HG03520 (cell line): Measurements from ENCODE around the gene SBSN.

Experiments used
- ATAC-seq: cut with Tn5 transposase; IDR thresholded peaks from one replicate; pipeline ENCODE4 v1.9.1; 2021; ENCODE audit warnings: mild to moderate bottlenecking, moderate library complexity; ENCODE audit not compliant: unreplicated experiment

Gene SBSN

DNA sequence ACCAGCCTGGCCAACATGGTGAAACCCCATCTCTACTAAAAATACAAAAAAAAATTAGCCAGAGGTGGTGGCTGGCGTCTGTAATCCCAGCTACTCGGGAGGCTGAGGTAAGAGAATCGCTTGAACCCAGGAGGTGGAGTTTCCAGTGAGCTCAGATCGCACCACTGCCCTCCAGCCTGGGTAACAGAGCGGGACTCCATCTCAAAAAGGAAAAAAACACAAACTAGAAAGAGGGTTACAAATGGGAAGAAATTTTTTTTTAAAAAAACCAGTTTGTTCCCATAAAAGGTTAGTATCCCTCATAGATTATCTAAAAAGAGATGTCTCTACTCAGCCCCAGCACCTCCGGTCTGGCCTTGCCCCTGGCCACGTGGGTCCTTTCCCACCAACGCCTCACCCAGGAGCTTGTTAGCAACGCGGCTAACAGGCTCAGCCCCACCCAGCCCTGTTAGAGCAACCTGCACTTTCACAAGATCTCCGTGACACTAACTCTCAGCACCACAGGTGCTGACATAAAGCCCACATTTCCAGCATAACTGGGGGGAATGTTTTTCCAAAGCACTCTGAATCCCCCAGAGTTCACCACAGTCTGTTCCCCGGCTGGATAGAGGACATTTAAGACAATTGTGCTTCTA, 19.0 kb downstream of the SBSN start:
- ATAC-seq, result no peak

DNA sequence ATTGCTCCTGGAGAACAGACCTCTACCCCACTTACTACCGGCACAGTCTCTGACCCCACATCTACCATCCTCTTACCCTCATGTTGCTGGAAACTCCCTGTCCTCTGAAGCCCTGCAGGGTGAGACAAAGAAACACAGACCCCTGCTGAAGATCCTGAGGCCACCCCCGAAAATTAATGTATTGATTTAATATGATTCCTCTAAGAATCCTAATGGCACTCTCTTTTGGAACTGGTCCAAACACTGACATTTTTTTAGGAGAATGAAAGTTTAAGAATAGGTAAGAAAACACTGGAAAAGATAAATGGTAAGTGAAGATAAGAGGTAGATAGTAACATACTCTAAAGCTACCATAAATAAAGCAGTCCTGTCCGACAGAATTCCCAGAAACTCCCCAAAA, 20.0 kb downstream of the SBSN start:
- ATAC-seq, result no peak

DNA sequence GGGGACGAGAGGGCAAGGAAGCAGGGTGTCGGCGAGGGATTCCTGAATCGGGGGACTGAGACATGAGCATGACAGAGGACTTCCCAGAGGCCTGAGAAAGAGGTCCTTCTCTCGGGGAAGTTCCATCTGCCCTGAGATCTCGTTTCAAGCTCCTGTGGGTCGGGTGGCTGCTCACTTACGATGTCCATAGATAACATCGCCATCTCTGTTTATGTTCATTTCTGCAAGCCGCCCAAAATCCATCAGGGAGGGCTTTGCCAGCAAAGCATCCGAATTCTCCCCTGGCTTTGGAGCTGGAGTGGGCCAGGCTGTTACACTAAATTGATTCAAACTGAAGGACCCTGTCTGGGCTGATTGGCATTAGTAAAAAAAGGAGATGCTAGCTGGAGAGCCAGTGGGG, 20.6 kb downstream of the SBSN start:
- ATAC-seq, result no peak

DNA sequence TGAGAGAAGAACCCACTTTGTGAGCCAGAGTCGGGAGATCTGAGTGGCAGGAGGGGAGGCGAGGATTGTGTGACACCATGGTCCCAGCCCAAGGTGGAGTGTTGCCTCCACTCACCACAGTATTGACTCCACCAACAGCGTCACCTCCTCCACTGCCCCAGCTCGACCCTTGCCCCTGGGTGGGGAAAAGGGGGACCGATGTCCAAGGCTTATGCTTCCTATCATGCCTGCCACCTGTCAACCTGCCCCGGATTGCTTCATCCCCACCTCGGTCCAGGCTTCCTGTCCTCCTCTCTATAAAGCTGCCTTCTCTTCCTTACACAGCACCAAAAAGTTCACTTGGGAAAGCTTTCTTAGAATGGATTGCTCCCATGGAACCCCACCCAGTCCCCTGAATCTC, 22.1 kb downstream of the SBSN start:
- ATAC-seq, result no peak

DNA sequence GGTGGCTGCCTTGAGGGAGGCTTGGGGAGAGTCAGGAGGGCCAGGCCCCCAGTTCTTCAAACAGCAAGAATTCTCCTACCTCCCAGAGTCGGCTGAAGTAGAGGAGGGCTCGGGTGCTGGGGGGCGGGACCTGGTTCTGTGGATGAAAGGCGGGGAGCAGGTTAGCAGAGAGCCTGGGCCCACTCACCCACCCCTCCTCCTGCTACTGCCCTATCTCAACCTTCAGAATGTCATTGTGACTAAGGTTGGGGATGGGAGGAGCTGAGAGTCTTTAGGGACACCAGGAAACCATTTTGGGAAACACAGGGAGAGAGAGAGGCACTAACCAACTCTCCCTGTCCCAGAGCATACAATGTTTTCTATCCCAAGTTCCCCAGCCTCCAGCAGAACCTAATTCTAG, 25.4 kb downstream of the SBSN start:
- ATAC-seq, result no peak

DNA sequence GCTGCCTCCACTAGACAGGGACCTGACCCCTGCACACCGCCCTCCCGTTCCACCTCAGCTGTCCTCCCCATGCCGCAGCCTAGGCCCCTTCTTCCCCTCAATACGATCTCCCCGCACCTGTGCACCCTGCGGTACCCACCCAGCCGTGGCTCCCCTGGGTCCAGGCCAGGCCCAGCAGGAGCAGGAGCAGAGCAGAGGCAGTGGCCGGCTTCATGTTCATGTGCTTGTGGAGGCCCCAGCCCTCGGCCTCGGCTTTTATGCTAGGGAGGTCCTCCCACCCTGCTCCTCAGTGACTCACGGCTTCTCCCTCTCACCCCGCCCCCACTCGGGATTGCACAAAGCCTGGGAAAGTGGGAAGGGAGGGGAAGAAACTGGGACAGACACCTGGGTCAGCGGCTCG, 26.4 kb downstream of the SBSN start:
- ATAC-seq, result no peak

DNA sequence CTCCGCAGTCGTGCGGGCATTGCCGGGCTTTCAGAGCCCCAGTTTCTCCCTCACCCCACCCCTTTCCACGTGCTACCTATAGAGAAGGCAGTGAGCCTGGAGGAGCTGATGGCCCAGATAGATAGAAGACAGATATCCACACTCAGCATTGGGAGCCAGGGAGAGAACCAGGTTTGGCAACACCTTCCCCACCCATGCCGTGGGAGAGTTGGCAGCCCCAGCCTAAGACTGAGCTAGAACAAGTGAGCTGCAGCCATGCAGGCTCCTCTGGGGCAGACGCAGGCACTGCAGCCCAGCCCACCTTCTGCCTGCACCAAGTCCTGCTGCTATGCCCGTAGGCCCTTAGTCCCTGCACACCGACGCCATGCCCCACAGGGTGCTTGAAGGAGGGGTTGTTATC, 27.5 kb downstream of the SBSN start:
- ATAC-seq, result no peak

DNA sequence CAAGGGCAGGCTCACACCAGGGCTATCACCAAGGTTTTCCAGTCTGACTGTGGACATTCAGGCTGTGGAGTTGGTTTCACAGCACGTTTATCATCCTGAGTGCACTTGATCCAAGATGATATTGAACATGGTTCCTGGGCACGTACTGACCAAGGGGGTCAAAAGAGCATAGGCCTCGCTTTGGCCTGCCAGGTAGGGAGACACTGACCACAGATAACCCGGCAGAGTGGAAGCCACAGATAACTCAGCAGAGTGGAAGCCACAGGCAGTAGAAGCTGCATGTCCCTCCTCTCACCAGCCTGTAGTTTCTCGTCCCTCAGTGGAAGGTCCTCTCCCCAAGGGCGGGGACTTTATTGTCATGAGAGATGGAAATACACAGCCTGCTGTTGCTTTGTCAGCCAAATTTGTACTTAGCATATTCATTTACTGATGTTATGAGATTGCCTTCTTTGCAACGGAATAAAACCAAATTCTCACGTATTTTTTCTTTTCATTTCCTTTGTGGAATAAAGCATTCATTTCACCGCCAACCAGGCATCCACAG, 29.1 kb downstream of the SBSN start:
- no peak for ATAC-seq

DNA sequence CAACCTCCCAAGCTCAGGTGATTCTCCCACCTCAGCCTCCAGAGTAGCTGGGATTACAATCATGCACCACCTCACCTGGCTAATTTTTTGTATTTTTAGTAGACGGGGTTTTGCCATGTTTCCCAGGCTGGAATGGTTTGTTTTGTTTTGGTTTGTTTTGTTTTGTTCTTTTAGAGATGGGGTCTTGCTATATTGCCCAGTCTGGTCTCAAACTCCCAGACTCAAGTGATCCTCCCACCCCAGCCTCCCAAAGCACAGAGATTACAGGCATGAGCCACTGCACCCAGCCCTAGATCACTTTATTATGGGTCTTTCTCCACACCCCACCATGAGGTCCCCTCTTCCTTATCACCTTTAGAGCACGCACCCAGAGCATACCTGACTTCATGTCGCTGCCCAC, 29.9 kb downstream of the SBSN start:
- ATAC-seq, result no peak

DNA sequence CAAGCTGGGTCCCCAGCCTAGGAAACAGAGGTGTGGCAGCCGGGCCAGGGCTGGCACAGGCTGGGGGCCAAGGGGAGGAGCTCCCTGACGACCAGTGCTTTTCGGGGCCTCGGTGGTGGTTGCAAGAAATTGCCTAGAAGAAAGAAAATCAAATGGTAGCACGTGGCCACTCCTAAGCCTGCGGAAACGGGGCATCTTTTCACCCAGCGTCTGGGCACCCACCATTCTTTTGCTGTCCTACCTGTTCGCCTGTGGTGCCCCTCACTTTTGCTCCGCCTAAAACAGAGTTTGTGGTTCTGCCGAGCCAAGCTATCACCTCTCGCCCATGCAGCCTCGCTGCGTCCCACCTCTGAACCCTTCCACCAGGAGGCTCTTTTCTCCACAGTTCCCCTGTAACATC, 30.7 kb downstream of the SBSN start:
- no peak for ATAC-seq

DNA sequence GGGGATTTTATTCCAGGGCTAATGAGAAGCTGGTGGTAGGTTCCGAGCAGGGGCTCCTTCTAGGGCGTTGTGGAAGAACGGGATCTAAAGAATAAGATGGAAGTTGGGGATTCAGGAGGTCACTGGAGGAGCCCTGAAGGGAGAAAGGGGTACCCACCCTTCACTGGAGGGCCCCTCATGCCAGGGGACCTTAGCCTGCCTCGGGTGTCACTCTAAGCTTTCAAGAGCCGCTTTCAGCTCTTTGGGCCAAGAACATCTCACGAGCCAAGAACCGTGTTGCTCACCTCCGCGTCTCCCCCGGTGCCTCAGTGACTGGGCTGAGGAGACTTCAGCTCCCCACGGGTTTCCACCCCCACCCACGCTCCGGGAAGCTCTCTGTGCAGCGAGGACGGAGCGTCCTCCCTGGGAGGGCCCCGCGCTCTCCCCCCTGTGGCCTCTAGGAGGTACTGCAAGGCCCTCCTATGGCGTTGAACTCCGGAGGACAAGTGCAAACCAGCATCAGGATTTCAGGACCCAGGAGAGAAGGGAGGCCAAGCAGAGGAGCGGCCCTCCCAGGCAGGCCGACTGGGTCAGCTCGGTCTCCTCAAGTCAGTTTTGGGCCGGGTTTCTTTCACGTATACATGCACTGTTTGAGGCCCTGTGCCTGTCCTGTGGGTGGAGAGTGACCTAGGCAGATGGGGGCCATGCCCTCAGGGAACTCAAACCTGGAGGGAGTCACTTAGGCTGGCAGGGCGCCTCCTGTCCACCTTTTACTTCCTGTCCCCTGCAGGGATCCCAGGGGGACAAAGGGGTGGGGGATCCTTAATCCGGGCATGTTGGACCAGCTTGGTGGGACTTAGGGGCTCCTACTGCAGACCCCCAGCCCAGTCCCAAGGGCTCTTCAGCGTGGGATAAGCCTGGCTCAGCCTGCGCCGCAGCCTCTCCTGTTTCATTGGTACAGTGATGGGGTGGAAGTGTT, 32.7 kb downstream of the SBSN start:
- ATAC-seq, result no peak

DNA sequence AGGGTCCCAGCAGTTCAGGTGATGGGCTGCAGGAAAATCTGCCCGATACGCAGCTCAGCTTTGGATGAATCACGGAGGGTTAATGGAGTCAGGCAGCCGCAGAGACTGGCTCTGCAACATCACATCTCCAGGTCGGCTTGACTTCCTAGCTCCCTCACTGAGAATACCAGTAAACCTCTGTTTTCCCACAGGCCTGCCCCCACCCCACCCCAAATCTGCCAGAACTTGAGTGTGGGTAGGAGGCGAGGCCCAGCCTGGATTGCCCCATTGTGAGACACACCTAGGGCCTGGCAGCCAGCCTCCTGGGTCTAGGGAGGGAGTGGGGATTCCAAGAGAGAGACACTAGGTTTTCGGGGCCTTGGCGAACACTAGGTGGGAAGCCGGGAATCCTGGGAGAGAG, 34.1 kb downstream of the SBSN start:
- no peak for ATAC-seq

DNA sequence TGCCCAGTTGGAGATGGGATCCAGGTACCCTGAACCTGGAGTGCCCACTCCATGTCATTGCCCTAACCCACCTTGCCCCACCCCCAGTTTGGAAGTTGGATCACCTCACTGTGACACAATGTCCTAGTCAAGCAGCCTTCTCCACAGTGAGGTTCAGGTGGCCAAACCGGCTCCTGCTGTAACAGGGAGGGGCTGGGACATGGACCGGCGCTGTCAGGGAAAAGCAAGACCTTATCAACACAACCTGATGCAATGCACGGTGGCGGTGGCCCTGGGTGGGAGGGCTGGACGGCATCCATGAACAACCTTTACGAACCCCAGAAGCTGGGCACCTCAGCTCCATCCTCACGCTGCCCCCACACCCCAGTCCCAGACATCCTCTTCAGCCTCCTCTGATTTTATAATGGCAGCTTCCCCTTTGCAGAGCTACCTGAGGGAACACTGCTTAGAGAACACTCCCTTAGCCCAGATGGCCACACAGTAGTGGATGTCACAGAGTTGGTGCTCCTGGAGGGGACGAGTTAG, 36.2 kb downstream of the SBSN start:
- ATAC-seq, result no peak

DNA sequence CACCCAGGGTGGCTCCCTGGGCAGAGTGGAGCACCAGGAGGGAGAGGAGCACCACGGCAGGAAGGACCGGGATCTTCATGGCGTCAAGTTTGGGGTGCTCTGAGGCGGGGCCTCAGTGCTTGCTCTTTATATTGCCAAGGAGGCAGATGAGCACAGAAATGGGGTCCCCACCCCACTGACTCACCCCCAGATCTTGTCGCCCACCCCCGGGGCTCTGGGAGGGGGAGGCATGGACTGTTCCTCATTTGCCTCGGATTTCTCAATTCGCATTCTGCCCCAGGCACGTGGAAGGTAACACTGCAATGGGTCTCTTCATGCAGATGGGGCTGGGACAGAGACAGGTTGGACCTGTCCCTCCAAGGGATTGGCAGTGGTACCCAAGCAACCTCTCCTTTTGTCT, 37.7 kb downstream of the SBSN start, which contains the start of gene KRTDAP:
Gene KRTDAP (minus strand): TSS at position 101 of the 400 bp plus-strand sequence. CDS start 22 bp downstream, at position 79.
- no peak for ATAC-seq

DNA sequence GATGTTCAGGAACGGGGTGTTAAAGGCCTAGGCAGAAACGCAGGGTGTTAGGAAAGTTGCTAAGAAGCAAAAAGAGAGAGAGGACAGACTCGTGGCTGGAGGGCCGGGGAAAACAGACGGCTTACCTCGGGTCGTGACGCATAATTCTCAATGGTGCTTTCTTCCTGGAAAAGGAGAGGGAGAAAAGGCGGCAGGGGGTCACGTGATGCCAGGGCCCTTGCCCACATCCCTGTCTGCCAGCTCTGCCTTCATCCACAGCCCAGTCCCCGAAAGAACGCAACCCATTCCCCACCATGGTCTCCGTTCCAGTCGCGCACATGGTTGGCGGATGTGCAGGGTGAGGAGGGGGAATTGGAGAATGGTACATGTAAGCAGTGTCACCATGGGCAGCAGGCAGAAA, 39.4 kb downstream of the SBSN start:
- ATAC-seq, result no peak

DNA sequence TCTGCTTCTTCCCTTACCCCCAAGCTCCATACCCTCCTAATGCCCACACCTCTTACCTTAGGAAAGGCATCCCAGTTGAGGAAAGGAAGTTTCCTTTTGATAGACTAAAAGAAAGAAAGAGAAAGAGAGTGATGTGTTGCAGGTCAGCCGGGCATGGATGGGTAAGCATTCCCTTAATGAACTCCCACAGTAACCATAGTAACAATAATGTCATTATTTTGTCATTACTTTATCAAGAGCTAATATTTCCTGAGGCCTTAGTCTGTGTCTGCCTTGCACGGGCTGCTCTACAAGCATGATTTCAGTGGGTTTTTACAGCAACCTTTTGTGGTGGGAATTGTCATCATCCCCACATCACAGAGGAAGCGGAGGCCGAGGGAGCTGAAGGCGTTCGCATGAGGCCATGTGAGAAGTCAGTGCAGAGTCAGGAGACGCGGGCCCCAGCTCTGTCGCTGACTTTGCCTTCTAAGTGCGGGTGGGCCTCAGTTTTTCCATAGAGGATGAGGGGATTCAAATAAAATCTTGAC, 40.4 kb downstream of the SBSN start:
- ATAC-seq, result no peak

DNA sequence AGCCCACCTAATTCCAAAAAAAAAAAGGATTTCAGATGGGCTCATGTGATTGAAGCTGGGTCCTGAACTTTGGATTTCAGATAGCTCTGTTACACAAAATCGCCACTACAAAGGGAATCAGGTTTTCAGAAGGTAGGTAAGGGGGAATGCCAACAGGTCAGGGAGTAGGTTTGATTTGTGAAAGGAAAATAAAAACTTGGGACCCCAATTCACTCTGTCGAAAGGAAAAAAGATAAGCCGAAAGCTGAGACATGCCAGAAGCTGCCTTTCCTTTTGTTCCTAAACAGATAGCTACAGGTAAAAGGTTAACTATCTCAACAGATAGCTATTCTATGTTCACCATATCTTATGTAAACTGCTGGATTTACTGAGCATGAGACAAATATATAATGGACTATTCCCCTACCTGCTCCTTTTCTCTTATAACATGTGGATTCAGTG, 41.8 kb downstream of the SBSN start:
- no peak for ATAC-seq

DNA sequence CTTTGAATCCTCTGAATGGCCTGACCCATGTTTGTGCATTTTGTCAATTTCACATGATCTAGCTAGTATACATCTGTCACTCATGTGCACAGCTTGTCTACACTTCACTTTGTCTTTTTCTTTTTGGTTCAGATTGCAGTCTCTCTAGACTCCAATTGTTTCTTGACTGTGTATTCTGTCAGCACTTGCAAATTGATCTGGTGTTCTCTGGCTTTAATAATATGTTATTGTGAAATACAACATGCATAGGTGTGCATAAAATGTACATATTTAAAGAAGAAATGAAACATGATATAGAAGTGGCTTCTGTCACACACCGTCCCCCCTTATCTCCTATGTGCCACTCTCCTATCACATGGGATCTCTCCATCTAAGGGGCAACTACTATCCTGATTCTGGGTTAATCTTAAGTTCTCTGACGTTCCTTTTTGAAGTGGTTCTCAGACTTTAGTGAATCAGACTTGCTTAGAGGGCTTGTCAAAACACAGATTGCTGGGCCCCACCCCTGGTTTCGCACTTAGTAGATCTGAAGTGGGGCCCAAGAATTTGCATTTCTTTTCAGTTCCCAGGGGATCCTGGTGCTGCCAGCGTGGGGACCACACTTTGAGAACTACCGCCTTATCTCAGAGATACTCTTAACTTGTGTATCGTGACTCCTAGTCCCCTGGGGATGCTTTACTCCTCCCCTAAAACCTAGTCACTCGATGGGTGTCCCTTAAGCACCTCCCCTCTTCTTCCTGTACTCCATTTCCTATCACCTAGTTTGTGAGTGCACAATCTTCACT, 43.7 kb downstream of the SBSN start:
- ATAC-seq, result no peak

DNA sequence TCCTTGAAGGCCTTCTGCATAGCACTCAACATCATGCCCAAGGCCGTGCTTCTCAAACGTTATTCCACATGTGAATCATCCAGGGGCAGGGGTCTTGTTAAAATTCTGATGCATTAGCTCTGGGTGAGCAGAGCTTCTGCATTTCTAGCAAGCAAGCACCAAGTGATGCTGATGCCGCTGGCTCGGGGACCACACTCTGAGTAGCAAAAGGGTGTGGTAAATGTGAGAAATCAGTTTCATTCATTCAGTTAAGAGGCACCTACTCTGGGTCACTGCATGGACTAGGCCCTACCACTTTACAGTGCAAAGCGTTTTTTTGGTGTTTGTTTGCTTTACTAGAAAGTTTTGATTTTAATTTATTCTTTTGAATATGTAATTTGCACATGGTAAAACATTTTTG, 45.0 kb downstream of the SBSN start:
- no peak for ATAC-seq

DNA sequence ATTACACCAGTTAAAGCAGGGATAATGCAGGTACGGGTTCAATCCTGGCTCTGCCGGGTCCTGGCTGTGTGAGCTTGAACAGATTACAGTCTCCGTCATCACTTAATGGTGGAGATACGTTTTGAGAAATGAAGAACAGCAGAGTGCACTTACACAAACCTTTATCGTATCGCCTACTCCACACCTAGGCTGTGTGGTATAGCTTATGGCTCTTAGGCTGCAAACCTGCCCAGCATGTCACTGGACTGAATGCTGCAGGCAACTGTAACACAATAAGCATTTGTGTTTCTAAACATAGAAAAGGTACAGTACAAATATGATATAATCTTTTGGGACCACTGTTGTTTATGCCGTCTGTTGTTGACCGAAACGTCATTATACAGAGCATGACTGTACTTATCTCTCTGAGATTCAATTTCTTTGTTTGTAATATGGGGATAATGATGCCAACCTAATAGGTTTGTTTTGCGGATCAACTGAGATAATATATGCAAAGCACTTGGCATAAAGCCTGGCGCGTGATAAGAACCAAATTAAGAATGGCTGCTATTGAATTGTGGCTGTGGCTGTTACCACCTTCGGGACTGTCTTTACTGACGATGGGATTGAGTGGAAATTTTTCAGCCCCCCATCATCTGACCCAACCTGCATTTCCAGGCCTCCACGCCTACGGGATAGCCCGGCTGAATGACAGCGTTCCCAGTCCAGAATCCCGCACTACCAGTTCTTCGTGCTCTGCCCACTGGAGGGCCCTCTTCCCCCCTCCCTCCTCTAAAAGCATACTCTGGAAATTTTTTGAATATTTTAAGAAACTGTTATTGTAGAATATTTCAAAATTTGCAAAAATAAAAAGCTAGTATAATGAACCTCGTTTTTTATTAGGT, 49.1 kb downstream of the SBSN start:
- ATAC-seq, result no peak
